GM19240 (cell line): ENCODE measurements around the gene TLR5.

Experiments
- DNase-seq: peaks from one replicate; pipeline ENCODE4 v3.0.0; 2011; ENCODE audit warnings: low spot score; ENCODE audit not compliant: insufficient read length

Gene TLR5

GRCh38 chr1:223114871-223115270 lies 28.2 kb downstream of the TLR5 start:
- DNase-seq: no peak

DNA sequence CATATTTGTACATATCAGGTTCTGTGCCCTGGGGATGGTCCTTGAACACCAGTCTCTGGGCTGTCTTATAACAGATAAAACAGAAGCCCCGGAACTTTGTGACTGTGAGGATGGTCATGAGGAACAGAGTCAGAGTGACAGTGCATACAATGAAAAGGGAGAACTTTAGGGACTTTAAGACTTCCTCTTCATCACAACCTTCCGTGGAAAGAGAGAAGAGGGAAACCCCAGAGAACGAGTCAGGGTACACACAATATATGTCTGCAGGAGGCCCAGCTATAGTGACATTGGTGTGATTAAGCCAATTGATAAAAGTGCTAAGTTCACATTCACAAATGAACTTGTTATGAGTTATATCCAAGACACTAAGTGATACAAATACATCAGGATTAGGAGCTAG lies 32.1 kb downstream of the TLR5 start:
- DNase-seq: no peak

DNA sequence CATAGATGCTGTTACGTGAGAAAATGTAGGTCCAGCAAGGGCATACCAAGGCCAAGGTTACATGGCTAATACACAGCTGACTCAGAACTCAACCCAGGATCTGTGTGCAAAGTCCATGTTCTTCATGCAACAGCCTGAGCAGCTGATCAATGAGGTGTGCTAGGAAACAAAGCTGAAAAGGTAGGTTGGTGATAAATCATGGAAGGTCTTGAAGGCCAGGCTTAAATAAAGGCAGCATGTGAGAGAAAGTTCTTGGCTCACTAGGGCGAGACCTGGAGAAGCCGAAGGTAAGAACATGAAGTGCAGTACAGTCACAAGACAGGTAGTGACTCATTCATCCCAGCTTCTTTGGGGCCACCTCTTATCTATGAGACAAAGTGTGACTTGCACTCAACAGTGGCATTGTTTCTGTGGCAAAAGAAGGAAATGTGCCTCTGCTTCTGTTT lies 33.4 kb downstream of the TLR5 start:
- DNase-seq: no peak

GRCh38 chr1:223106856-223107255 lies 36.2 kb downstream of the TLR5 start:
- DNase-seq: no peak

DNA sequence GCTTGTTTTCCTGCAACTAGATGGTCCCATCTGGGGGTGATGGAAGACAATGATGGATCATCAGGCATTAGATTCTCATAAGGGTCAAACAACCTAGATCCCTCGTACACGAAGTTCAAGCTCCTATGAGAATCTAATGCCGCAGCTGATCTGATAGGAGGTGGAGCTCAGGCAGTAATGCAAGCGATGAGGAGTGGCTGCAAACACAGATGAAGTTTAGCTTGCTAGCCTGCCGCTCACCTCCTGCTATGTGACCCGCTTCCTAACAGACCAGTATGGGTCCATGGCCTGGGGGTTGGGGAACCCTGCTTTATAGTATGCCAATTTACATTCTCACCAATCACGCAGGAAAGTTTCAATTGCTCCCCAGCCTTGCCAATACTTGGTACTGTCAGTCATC lies 37.5 kb downstream of the TLR5 start:
- DNase-seq: no peak

DNA sequence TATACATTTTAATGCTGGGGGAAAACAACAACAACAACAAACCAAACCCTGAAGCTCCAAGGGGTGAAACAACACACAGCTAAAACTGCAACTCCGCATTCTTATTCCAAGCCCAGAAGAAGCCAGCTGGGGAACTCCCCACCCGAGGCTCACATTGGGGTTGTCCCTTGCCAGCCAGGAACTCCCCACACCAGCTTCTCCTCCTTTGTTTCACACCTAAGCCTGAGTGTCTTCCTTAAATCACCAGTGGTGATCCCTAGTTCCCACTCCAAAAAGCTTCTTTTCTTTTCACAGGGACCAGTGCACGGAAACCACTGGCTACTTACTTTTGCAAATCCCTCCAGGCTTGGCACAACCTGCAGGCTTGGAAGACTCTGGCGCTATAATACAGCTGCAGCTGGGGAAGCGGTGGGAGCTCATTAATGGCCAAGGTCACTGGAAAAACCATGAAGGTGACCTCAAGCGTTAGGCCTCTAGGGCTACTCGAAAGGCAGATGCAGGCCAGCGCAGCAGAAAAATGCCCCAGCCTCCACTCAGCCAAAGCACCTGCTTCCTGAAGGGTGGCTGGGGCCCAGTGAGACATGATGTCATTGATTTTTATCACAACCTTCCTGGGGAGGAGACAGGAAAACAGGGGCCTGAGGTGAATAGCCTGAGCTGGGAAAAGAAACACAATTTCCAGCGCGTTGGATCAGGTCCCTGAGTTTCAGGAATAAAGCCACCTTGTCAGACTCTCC lies 40.1 kb downstream of the TLR5 start:
- DNase-seq: no peak

DNA sequence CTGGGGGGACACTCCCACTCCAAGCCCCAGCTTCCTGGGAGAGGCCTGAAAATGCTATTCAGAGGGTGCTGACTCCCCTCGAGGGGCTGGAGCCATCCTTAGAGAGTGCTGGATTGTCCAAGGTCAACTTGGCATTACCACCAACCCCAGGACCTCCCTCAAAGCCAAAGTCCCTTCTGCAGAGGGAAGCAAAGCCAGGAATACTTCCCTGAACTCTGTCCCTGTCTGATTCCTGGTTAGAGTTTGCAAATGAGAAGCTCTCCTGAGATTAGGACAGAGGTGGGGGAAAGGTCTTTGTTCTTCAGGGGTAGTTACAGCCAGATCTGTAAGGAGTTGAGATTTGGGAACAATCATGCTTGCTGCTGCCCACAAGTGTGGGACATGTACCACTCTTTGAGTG lies 45.3 kb downstream of the TLR5 start:
- DNase-seq: no peak

- DNase-seq: no peak
These were observed 47.2 kb downstream of the TLR5 start for GRCh38 chr1:223095870-223096269.

- DNase-seq: no peak
These were observed 51.2 kb downstream of the TLR5 start for GRCh38 chr1:223091896-223092295.

- no peak for DNase-seq
These were observed 53.8 kb downstream of the TLR5 start for GRCh38 chr1:223089250-223089649.

- DNase-seq: no peak
These were observed 54.3 kb downstream of the TLR5 start for GRCh38 chr1:223088713-223089240.

GRCh38 chr1:223087291-223088255 lies 55.5 kb downstream of the TLR5 start:
- no peak for DNase-seq

- no peak for DNase-seq
These were observed 58.6 kb downstream of the TLR5 start for GRCh38 chr1:223084464-223084866.

DNA sequence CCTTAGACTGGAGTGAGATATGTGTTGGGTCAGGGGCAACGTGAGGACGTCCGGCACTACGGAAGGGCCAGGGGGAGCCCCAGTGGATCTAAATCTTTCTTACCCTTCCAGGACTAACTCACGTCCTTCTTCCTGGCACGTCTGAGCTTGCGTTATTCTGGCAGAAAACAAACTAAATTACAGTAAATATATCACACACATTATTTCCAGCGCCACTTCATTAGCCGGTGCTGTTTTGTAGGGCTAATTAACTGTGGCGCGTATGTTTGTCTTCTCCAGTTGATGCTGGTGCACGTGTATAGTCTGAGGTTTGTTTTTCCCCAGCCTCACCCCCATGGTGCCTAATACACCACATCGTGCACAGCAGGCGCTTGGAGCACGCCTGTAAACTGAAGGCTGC lies 59.2 kb downstream of the TLR5 start:
- DNase-seq: no peak

- DNase-seq: no peak
These were observed 60.1 kb downstream of the TLR5 start for GRCh38 chr1:223082914-223083313.

- DNase-seq: peak; percentile 50
These were observed 61.7 kb downstream of the TLR5 start for GRCh38 chr1:223081181-223081994.

- no peak for DNase-seq
These were observed 63.5 kb downstream of the TLR5 start for GRCh38 chr1:223079498-223079897.

- no peak for DNase-seq
These were observed 65.7 kb downstream of the TLR5 start for GRCh38 chr1:223077247-223077833.

DNA sequence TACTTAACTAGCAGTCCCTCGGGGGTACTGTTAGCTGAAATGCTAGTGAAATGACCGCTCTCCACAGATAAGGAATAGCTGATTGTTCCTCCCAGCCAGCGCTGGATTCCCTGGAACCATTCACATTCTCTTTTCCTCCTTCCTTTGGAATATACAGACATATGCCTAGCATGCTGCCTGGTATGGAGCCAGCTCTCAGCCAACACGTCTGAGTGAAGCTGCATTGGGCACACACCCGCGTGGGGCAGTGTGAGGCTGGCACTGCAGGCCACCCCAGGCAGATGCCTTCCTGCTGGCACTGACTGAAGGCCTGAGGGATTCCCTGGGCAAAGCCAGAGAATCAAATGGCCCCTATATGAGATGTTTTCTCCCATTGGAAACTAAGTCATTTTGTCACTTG lies 66.7 kb downstream of the TLR5 start:
- DNase-seq: no peak

DNA sequence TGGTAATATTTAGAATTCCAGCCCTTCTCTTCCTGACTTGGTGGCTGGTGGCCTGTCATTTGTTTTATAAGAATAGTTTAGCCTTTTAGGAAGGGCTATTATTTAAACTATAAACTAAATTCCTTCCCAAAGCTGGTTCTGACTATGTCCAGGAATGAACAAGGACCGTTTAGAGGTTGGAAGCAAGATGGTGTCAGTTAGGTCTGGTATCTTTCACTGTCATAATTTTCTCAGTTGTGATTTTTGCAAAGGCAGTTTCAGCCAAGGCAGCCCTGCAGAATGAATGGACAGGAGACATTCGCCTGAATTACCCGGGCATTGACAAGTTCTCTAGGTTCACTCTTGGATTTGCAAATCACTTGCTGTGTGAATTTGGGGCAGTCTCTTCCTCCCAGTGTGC lies 67.2 kb downstream of the TLR5 start:
- DNase-seq: no peak
